Progenitor cell of endocrine pancreas (in vitro differentiated cells): ENCODE measurements around the gene PAQR4. TPM values are rescaled to one million over a fixed set of nuclear protein-coding genes. Genes with fewer than 3 reads are reported as not detected.

Source experiments
- DNase-seq: peaks from one replicate; pipeline ENCODE4 v3.0.0; 2021; ENCODE audit warnings: low spot score; ENCODE audit not compliant: unreplicated experiment
- H3K27ac Mint-ChIP-seq: 2 replicates; pipeline ENCODE4 v1.8.0; 2021; ENCODE audit warnings: mild to moderate bottlenecking, moderate library complexity, mixed read lengths
- H3K27me3 Mint-ChIP-seq: 2 replicates; pipeline ENCODE4 v1.8.0; 2021; ENCODE audit warnings: mixed read lengths
- H3K36me3 Mint-ChIP-seq: 2 replicates; pipeline ENCODE4 v1.8.0; 2022; ENCODE audit warnings: mixed read lengths; ENCODE audit not compliant: insufficient read depth
- H3K4me1 Mint-ChIP-seq: 2 replicates; pipeline ENCODE4 v1.8.0; 2021; ENCODE audit warnings: low read depth, mixed read lengths
- H3K4me3 Mint-ChIP-seq: 2 replicates; pipeline ENCODE4 v1.8.0; 2021; ENCODE audit warnings: low read depth, mild to moderate bottlenecking, moderate library complexity, mixed read lengths
- H3K9me3 Mint-ChIP-seq: 2 replicates; pipeline ENCODE4 v1.8.0; 2021; ENCODE audit warnings: low read depth, mixed read lengths
- CTCF ChIP-seq: fragments of 200-600 bp; sonication (generic); IDR thresholded peaks from one replicate; pipeline ENCODE4 v1.5.0; 2021; ENCODE audit warnings: antibody characterized with exemption, mild to moderate bottlenecking; ENCODE audit not compliant: unreplicated experiment
- total RNA-seq: library from RNA; stranded (reverse); gene quantifications from 2 replicates; pipeline ENCODE4 v1.2.1, GENCODE V29; 2021

Gene PAQR4
- total RNA-seq, 1 donor from 2014 or later = 13.0 TPM

- DNase-seq = no peak
- Mint-ChIP-seq H3K36me3 (peaks cover 2% of the 10 kb centered on the region), H3K4me1 (peaks cover 5% of the 10 kb centered on the region)
Measured at GRCh38 chr16:2953706-2954627, 15.2 kb upstream of the PAQR4 start.

DNA sequence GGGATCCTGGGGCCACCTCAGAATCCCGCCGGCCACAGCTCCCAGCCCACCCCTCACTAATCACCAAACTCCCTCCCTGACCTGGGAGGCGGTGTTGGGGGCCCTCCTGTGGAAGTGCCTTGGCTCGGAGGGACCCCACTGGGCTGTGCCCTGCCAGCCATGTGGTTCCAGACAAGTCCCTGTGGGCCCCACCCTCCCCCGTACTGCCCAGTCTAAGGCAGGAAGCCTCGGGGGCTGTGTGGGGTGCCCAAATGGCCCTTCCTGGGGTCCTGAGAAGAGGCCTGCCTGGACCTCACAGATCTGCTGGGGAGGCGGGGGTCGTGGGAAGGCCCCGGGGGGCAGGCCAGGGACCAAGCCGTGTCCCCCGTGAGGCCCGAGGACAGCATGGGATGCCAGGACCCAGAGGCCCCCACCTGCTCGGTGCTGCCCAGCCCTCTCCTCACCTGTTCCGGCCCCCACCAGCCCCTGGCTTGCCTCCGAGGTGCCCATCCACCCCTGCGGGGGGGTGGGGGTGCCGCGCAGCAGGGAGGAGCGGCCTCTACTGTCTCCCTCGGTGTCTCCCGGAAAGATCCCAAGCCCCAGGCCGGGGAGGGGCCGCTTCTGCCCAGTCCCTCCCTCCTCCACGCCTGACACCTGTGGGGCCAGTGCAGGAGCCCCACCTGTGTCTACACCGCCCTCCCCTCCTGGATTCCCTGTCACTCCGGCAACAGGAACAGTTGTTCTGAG is 14.3 kb upstream of the PAQR4 start:
- Mint-ChIP-seq H3K4me1 (peaks cover 5% of the 10 kb centered on the region), H3K4me3 (no peak overlapping the region), H3K36me3 (no peaks in the 10 kb centered on the region), H3K27me3 (peaks cover 20% of the 10 kb centered on the region), H3K27ac (no peak overlapping the region), H3K9me3 (no peaks in the 10 kb centered on the region)
- no peak for DNase-seq
- TF ChIP-seq CTCF = no peak

More at GRCh38 chr16:2953706-2954627, 15.2 kb upstream of the PAQR4 start:
- Mint-ChIP-seq H3K27ac (no peak overlapping the region), H3K4me3 (no peak overlapping the region), H3K27me3 (peaks cover 16% of the 10 kb centered on the region), H3K9me3 (no peaks in the 10 kb centered on the region)
- TF ChIP-seq CTCF = no peak

GRCh38 chr16:2955438-2955778 is 13.7 kb upstream of the PAQR4 start:
- Mint-ChIP-seq H3K4me1 (peaks cover 5% of the 10 kb centered on the region), H3K36me3 (no peaks in the 10 kb centered on the region), H3K27ac (no peak overlapping the region), H3K27me3 (peaks cover 26% of the 10 kb centered on the region), H3K9me3 (no peaks in the 10 kb centered on the region), H3K4me3 (no peak overlapping the region)
- TF ChIP-seq CTCF = no peak
- DNase-seq = no peak

- no peaks in the 10 kb centered on the region for H3K36me3 Mint-ChIP-seq
- no peak for DNase-seq
- peaks cover 26% of the 10 kb centered on the region for H3K27me3 Mint-ChIP-seq
- no peak for TF ChIP-seq CTCF
- H3K4me3 Mint-ChIP-seq = no peak overlapping the region
- H3K9me3 Mint-ChIP-seq = no peaks in the 10 kb centered on the region
- H3K4me1 Mint-ChIP-seq = peaks cover 5% of the 10 kb centered on the region
- no peak overlapping the region for H3K27ac Mint-ChIP-seq
Measured at GRCh38 chr16:2955779-2956578, 13.2 kb upstream of the PAQR4 start.

- no peak for TF ChIP-seq CTCF
- DNase-seq = no peak
- no peak overlapping the region for H3K4me3 Mint-ChIP-seq
- no peaks in the 10 kb centered on the region for H3K9me3 Mint-ChIP-seq
- peaks cover 5% of the 10 kb centered on the region for H3K4me1 Mint-ChIP-seq
- peaks cover 26% of the 10 kb centered on the region for H3K27me3 Mint-ChIP-seq
- no peak overlapping the region for H3K27ac Mint-ChIP-seq
- H3K36me3 Mint-ChIP-seq = no peaks in the 10 kb centered on the region
Measured at GRCh38 chr16:2956579-2956956, 12.6 kb upstream of the PAQR4 start.
